GM12892 (cell line): ENCODE data around the gene NUFIP1.

Experiments used
- POLR2A ChIP-seq: IDR thresholded peaks from 2 replicates; pipeline ENCODE4 v1.6.1; 2011; ENCODE audit warnings: low read depth, low read length, control low read depth
- POLR2AphosphoS5 ChIP-seq: IDR thresholded peaks from 2 replicates; pipeline ENCODE4 v1.6.1; 2011; ENCODE audit warnings: low read depth, low read length, control low read depth

DNA sequence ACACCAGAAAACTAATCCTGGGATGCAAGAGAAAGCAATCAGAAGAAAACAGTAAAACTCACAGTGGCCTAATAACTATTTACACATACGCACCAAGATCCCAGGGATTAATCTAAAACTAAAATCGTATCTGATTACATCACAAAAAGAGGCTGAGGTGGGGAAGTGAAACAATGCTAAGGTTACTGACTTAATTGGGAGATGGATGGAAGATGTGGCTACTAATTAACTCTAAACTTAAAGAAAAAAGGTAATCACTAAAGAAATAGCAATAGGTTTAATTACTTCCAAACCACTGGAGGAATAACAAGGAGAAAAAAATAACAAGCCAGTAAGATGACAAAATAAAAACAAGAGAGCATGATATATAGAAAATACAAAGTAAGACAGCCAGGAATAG, 50.4 kb downstream of the NUFIP1 start:
- TF ChIP-seq POLR2AphosphoS5 (no peak), POLR2A (no peak)
